OCI-LY1 (cell line): ENCODE results near the gene PRKACA.

Source experiments
- CTCF ChIP-seq: fragments of 200-600 bp; sonication (generic), shearing (Covaris generic); IDR thresholded peaks from 2 replicates; pipeline ENCODE4 v1.5.1; 2017; ENCODE audit warnings: mild to moderate bottlenecking, antibody characterized with exemption, low read length, moderate library complexity, mixed read lengths
- EZH2 ChIP-seq: fragments of 200-600 bp; sonication (generic), shearing (Covaris generic); IDR thresholded peaks from 2 replicates; pipeline ENCODE4 v1.8.0; 2017; ENCODE audit warnings: borderline replicate concordance, mixed run types, mild to moderate bottlenecking, antibody characterized with exemption, low read length, moderate library complexity, mixed read lengths

DNA sequence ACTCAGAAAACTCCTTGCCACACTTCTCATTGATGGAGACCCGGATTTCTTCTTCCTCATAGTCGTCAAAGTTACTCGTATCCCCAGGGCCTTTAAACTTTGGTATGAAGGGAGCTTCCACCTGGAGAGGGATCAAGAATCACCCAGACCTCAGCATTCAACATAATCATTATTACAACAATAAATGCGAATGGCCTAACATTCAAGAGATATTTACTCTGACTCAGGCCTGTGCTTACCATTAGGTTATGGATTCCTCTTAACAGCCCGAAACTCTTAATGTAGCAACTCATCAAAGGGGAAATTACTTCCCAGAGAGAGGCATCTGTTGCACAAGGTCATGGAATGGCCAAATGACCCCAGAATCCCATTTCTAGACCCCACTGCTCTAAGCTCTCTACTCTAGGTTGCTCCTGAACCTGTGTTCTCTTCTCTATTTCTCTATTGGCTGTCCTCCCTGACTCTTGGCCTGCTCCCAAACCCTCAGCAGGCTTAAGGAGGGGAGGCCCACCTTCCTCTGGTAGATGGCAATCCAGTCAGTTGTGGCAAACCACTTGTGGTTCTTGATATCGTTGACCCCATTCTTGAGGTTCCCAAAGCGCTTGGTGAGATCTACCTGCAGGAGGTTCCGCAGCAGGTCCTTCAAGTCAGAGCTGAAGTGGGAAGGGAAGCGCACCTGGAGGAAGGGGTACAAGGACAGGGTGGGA lies 24.3 kb downstream of the PRKACA start:
- TF ChIP-seq CTCF (no peak), EZH2 (no peak)
